ENCODE data around the gene PRPF39. TPM values are rescaled to one million over a fixed set of nuclear protein-coding genes. Genes with fewer than 3 reads are reported as not detected.
A peak's percentile ranks its signal among the peaks of the same experiment; 100 is the strongest.

PRPF39 gene
- total RNA-seq, 4 donors from 2014 or later = 11.3 to 35.1 (median 18.9) TPM

DNA sequence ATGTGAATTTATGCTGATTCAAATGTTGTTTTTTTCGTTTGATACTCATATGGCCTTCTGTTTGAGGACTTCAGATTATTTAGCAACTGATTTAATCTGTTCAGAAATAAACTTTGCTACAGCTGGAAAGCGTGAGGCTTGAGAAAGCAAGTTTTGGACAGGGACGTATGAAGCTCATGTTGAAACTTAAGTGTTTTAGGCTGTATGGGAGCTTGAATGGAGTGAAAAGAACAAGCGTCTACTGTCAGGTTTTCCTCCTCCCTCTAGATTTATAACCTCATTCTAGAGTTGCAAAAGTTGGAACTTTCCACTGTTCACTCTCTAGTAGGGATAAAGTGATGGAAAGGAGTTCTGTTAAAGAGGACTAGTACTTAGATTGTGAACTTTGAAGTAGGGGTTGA, 1.0 kb downstream of the PRPF39 start:
- peak overlapping the region; percentile 72 to 81 for H3K4me3 ChIP-seq
- no peaks in the 10 kb centered on the region for H3K27me3 ChIP-seq
- no peaks in the 10 kb centered on the region for H3K36me3 ChIP-seq
- H3K4me1 ChIP-seq = peaks cover 6 to 60% (median 19%) of the 10 kb centered on the region in 3 donors
- H3K9me3 ChIP-seq = no peaks in the 10 kb centered on the region
- no peak for TF ChIP-seq EP300 (IDR thresholded peaks at IDR 0.05)
- TF ChIP-seq, protein P1, sequence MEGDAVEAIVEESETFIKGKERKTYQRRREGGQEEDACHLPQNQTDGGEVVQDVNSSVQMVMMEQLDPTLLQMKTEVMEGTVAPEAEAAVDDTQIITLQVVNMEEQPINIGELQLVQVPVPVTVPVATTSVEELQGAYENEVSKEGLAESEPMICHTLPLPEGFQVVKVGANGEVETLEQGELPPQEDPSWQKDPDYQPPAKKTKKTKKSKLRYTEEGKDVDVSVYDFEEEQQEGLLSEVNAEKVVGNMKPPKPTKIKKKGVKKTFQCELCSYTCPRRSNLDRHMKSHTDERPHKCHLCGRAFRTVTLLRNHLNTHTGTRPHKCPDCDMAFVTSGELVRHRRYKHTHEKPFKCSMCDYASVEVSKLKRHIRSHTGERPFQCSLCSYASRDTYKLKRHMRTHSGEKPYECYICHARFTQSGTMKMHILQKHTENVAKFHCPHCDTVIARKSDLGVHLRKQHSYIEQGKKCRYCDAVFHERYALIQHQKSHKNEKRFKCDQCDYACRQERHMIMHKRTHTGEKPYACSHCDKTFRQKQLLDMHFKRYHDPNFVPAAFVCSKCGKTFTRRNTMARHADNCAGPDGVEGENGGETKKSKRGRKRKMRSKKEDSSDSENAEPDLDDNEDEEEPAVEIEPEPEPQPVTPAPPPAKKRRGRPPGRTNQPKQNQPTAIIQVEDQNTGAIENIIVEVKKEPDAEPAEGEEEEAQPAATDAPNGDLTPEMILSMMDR (IDR thresholded peaks at IDR 0.05) = no peak
- TF ChIP-seq POLR2AphosphoS5 (IDR thresholded peaks at IDR 0.05) = no peak
- TF ChIP-seq POLR2A (IDR thresholded peaks at IDR 0.05) = no peak
- ATAC-seq = no peak
- 0% methylated on average over 3 to 4 of the region's 4 CpGs for WGBS, 2 donors (ENCODE audit: low coverage in 1 of 2)
- peak overlapping the region; percentile 50 to 90 (median 87) for H3K27ac ChIP-seq

DNA sequence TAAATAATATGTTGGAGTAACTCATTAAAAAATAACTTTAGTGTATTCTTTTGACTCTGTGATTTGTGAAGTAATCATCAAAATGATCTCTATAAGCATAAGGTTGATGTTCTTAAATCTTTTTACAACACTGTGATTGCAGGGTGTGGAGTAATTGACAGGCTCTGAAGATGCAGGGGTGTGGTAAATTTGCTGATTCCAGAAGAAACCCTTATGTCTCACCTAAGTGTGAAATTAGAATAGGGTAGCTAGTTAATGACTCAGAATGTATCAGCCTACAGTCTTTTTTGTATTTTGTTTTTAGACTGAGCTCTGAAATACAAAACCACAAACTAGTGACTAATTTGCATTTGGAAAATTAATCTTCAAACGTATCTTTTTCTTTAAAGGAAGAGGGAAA, 5.9 kb downstream of the PRPF39 start:
- Histone ChIP-seq H3K36me3 (no peaks in the 10 kb centered on the region), H3K9me3 (no peaks in the 10 kb centered on the region), H3K4me1 (peaks cover 6 to 73% (median 18%) of the 10 kb centered on the region in 3 donors), H3K27ac (no peak overlapping the region), H3K27me3 (no peaks in the 10 kb centered on the region), H3K4me3 (no peak overlapping the region)
- 23 to 29% methylated on average over 1 of the region's 1 CpG for WGBS, 2 donors (ENCODE audit: low coverage in 1 of 2)
- TF ChIP-seq, protein P1 (IDR thresholded peaks at IDR 0.05) = no peak
- TF ChIP-seq POLR2A (IDR thresholded peaks at IDR 0.05) (no peak), EP300 (IDR thresholded peaks at IDR 0.05) (no peak), POLR2AphosphoS5 (IDR thresholded peaks at IDR 0.05) (no peak)
- no peak for ATAC-seq

- Histone ChIP-seq H3K36me3 (peaks cover 0 to 16% of the 10 kb centered on the region in 2 donors), H3K9me3 (no peaks in the 10 kb centered on the region), H3K27ac (no peak overlapping the region), H3K4me1 (peaks cover 0 to 54% (median 4%) of the 10 kb centered on the region in 3 donors), H3K27me3 (no peaks in the 10 kb centered on the region), H3K4me3 (no peak overlapping the region)
- TF ChIP-seq, protein P1 (IDR thresholded peaks at IDR 0.05) = no peak
- TF ChIP-seq POLR2A (IDR thresholded peaks at IDR 0.05) (no peak), EP300 (IDR thresholded peaks at IDR 0.05) (no peak), POLR2AphosphoS5 (IDR thresholded peaks at IDR 0.05) (no peak)
- no peak for ATAC-seq
- 73 to 81% methylated on average over 2 of the region's 2 CpGs for WGBS, 2 donors (ENCODE audit: low coverage in 1 of 2)
Measured at GRCh38 chr14:45091710-45092109, 7.8 kb downstream of the PRPF39 start.

DNA sequence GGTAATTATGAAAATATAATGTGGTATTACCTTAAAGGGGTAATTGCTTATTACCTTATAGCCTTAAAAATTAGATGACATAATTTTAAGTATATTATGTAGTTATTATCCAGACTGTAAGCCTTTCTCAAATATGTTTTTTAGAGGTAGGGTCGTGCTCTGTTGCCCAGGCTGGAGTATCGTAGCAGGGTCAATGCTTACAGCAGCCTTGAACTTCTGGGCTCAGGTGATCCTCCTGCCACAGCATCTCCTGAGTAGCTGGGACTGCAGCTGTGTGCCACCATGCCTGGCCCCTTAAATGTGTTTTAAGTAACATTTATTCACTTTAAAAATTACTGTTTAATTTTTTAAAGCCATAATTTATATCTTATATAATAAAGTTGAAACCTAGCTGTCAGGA, 10.4 kb downstream of the PRPF39 start:
- H3K4me3 ChIP-seq = no peak overlapping the region
- H3K36me3 ChIP-seq = peaks cover 5 to 41% of the 10 kb centered on the region in 2 donors
- no peaks in the 10 kb centered on the region for H3K9me3 ChIP-seq
- 96 to 97% methylated on average over 2 of the region's 2 CpGs for WGBS, 2 donors (ENCODE audit: low coverage in 1 of 2)
- ATAC-seq = no peak
- peaks cover 0 to 29% (median 0%) of the 10 kb centered on the region in 3 donors for H3K4me1 ChIP-seq
- H3K27ac ChIP-seq = no peak overlapping the region
- no peaks in the 10 kb centered on the region for H3K27me3 ChIP-seq
- TF ChIP-seq EP300 (IDR thresholded peaks at IDR 0.05) (no peak), POLR2AphosphoS5 (IDR thresholded peaks at IDR 0.05) (no peak), POLR2A (IDR thresholded peaks at IDR 0.05) (no peak)
- TF ChIP-seq, protein P1 (IDR thresholded peaks at IDR 0.05) = no peak

GRCh38 chr14:45095143-45095542, 11.2 kb downstream of the PRPF39 start:
- no peak overlapping the region for H3K4me3 ChIP-seq
- H3K27me3 ChIP-seq = no peaks in the 10 kb centered on the region
- no peak overlapping the region for H3K27ac ChIP-seq
- no peak for ATAC-seq
- TF ChIP-seq EP300 (IDR thresholded peaks at IDR 0.05) (no peak), POLR2AphosphoS5 (IDR thresholded peaks at IDR 0.05) (no peak), POLR2A (IDR thresholded peaks at IDR 0.05) (no peak)
- TF ChIP-seq, protein P1 (IDR thresholded peaks at IDR 0.05) = no peak
- H3K4me1 ChIP-seq = peaks cover 0 to 20% (median 0%) of the 10 kb centered on the region in 3 donors
- 92 to 94% methylated on average over 4 of the region's 4 CpGs for WGBS, 2 donors (ENCODE audit: low coverage in 1 of 2)
- H3K36me3 ChIP-seq = peaks cover 5 to 49% of the 10 kb centered on the region in 2 donors
- H3K9me3 ChIP-seq = no peaks in the 10 kb centered on the region

Data from gastroesophageal sphincter (tissue), 4 donors.